WTC11 (cell line): ENCODE data around the gene FHOD3. TPM values are rescaled to one million over a fixed set of nuclear protein-coding genes. Genes with fewer than 3 reads are reported as not detected.
A peak's percentile ranks its signal among the peaks of the same experiment; 100 is the strongest.

ENCODE experiments used
- ATAC-seq: fragments of 200-7000 bp; cut with Tn5 transposase; 2 replicates; pipeline ENCODE4 v1.10.0; 2021; ENCODE audit warnings: mild to moderate bottlenecking, moderate library complexity
- CTCF ChIA-PET: fragments of 300-600 bp; sonication (Branson Sonifier 250); formaldehyde crosslinking; loops from one replicate; lab custom pipeline; 2021; ENCODE audit warnings: antibody characterized with exemption; lab: Charles Lee
- POLR2A ChIA-PET: fragments of 350-600 bp; sonication (Branson Sonifier 250); formaldehyde crosslinking; loops from one replicate; lab custom pipeline; 2021; ENCODE audit warnings: antibody characterized with exemption; lab: Charles Lee
- DNase-seq: peaks from one replicate; pipeline ENCODE4 v3.0.0; 2021; ENCODE audit warnings: low spot score
- H3K27ac Mint-ChIP-seq: 2 replicates; pipeline ENCODE4 v1.8.0; 2021; ENCODE audit warnings: mixed read lengths
- H3K27me3 Mint-ChIP-seq: 2 replicates; pipeline ENCODE4 v1.8.0; 2021; ENCODE audit warnings: low read depth, mild to moderate bottlenecking, moderate library complexity, mixed read lengths
- H3K36me3 Mint-ChIP-seq: 2 replicates; pipeline ENCODE4 v1.8.0; 2021; ENCODE audit warnings: mixed read lengths
- H3K4me1 Mint-ChIP-seq: 2 replicates; pipeline ENCODE4 v1.8.0; 2022; ENCODE audit warnings: mixed read lengths
- H3K4me3 Mint-ChIP-seq: 2 replicates; pipeline ENCODE4 v1.8.0; 2021; ENCODE audit warnings: mild to moderate bottlenecking, moderate library complexity, mixed read lengths
- H3K9me3 Mint-ChIP-seq: 2 replicates; pipeline ENCODE4 v1.8.0; 2021; ENCODE audit warnings: mixed read lengths
- CBFB ChIP-seq: sonication (generic); formaldehyde crosslinking; IDR thresholded peaks from 2 replicates; pipeline ENCODE4 v1.8.1; 2022; ENCODE audit warnings: mild to moderate bottlenecking, low read depth, missing genetic modification reagents
- FOXJ3 ChIP-seq: sonication (generic); formaldehyde crosslinking; IDR thresholded peaks from 2 replicates; pipeline ENCODE4 v1.9.0; 2021; ENCODE audit warnings: missing genetic modification reagents, mild to moderate bottlenecking, borderline replicate concordance
- FOXK1 ChIP-seq: sonication (generic); formaldehyde crosslinking; IDR thresholded peaks from 2 replicates; pipeline ENCODE4 v1.8.0; 2022; ENCODE audit warnings: mild to moderate bottlenecking, moderate library complexity, missing genetic modification reagents
- GABPB1 ChIP-seq: sonication (generic); formaldehyde crosslinking; IDR thresholded peaks from 2 replicates; pipeline ENCODE4 v1.8.1; 2023; ENCODE audit warnings: mild to moderate bottlenecking, missing genetic modification reagents
- GTF2I ChIP-seq: fragments of 250-450 bp; sonication (Bioruptor Pico); conservative IDR thresholded peaks from 2 replicates; pipeline ENCODE4 v1.4.0; 2021; ENCODE audit warnings: mild to moderate bottlenecking
- JAZF1 ChIP-seq: fragments of 250-450 bp; sonication (Bioruptor Pico); IDR thresholded peaks from 2 replicates; pipeline ENCODE4 v1.9.0; 2021; ENCODE audit warnings: moderate library complexity, mild to moderate bottlenecking, inconsistent platforms
- JUN ChIP-seq: sonication (generic); formaldehyde crosslinking; IDR thresholded peaks from 2 replicates; pipeline ENCODE4 v1.8.0; 2023; ENCODE audit warnings: mild to moderate bottlenecking, missing genetic modification reagents
- NFATC4 ChIP-seq: fragments of 250-450 bp; sonication (Bioruptor Pico); IDR thresholded peaks from 2 replicates; pipeline ENCODE4 v1.9.0; 2021; ENCODE audit warnings: mild to moderate bottlenecking
- NFYB ChIP-seq: sonication (generic); formaldehyde crosslinking; conservative IDR thresholded peaks from 2 replicates; pipeline ENCODE4 v1.8.0; 2022; ENCODE audit warnings: low read depth, missing genetic modification reagents
- OVOL2 ChIP-seq: fragments of 250-450 bp; sonication (Bioruptor Pico); IDR thresholded peaks from 2 replicates; pipeline ENCODE4 v1.9.0; 2021; ENCODE audit warnings: mild to moderate bottlenecking, borderline replicate concordance
- PRRX2 ChIP-seq: fragments of 250-450 bp; sonication (Bioruptor Pico); IDR thresholded peaks from 2 replicates; pipeline ENCODE4 v1.8.0; 2021; ENCODE audit warnings: mild to moderate bottlenecking
- ZNF219 ChIP-seq: sonication (generic); formaldehyde crosslinking; IDR thresholded peaks from 2 replicates; pipeline ENCODE4 v1.8.0; 2023; ENCODE audit warnings: missing genetic modification reagents, mild to moderate bottlenecking, borderline replicate concordance
- ZNF416 ChIP-seq: fragments of 250-450 bp; sonication (Bioruptor Pico); IDR thresholded peaks from 2 replicates; pipeline ENCODE4 v1.9.0; 2021; ENCODE audit warnings: mild to moderate bottlenecking, inconsistent platforms
- ZNF423 ChIP-seq: fragments of 250-450 bp; sonication (Bioruptor Pico); IDR thresholded peaks from 2 replicates; pipeline ENCODE4 v2.1.2; 2022; ENCODE audit warnings: mild to moderate bottlenecking, moderate library complexity
- total RNA-seq: library from RNA; stranded (reverse); gene quantifications from 3 replicates; pipeline ENCODE4 v1.2.3, GENCODE V29; 2021
- TF ChIP-seq, protein P1 (sequence below): sonication (generic); formaldehyde crosslinking; IDR thresholded peaks from 2 replicates; pipeline ENCODE4 v1.8.0; 2023; ENCODE audit warnings: mild to moderate bottlenecking, missing genetic modification reagents
- TF ChIP-seq, protein P2 (sequence below): fragments of 250-450 bp; sonication (Bioruptor Pico); conservative IDR thresholded peaks from 2 replicates; pipeline ENCODE4 v1.9.0; 2021; ENCODE audit warnings: mild to moderate bottlenecking
- TF ChIP-seq, protein P3 (sequence below): sonication (generic); formaldehyde crosslinking; IDR thresholded peaks from 2 replicates; pipeline ENCODE4 v1.8.1; 2023; ENCODE audit warnings: mild to moderate bottlenecking, missing genetic modification reagents, moderate library complexity
- TF ChIP-seq, protein P4 (sequence below): sonication (generic); formaldehyde crosslinking; IDR thresholded peaks from 2 replicates; pipeline ENCODE4 v1.8.0; 2023; ENCODE audit warnings: missing genetic modification reagents, mild to moderate bottlenecking, borderline replicate concordance
- TF ChIP-seq, protein P5 (sequence below): fragments of 250-450 bp; sonication (Bioruptor Pico); IDR thresholded peaks from 2 replicates; pipeline ENCODE4 v2.1.2; 2022; ENCODE audit warnings: mild to moderate bottlenecking, moderate library complexity
- TF ChIP-seq, protein P6 (sequence below): sonication (generic); formaldehyde crosslinking; IDR thresholded peaks from 2 replicates; pipeline ENCODE4 v1.8.1; 2023; ENCODE audit warnings: mild to moderate bottlenecking, missing genetic modification reagents, borderline replicate concordance

Gene FHOD3
- total RNA-seq, 1 experiment from 2014 or later, result 3.8 TPM

DNA sequence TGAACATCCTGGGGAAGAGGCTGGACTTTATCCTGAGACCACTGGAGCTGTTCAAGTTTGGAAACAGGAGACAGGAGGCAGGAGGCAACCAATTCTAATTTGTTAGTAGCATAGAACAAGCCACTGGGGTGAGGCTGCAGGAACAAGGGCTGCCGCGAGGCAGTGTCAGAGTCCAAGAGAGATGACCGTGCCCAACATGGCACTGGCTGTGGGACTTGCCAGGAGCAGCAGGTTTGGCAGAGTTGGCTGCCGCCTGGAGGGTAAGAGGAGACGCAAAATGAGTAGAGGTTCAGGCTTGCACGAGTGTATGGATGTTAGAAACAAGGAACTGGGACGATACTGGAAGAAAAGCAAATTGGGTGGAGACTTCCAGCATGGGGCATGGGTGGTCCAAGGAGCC is 362.8 kb downstream of the FHOD3 start (continued):
- TF ChIP-seq, protein P1, sequence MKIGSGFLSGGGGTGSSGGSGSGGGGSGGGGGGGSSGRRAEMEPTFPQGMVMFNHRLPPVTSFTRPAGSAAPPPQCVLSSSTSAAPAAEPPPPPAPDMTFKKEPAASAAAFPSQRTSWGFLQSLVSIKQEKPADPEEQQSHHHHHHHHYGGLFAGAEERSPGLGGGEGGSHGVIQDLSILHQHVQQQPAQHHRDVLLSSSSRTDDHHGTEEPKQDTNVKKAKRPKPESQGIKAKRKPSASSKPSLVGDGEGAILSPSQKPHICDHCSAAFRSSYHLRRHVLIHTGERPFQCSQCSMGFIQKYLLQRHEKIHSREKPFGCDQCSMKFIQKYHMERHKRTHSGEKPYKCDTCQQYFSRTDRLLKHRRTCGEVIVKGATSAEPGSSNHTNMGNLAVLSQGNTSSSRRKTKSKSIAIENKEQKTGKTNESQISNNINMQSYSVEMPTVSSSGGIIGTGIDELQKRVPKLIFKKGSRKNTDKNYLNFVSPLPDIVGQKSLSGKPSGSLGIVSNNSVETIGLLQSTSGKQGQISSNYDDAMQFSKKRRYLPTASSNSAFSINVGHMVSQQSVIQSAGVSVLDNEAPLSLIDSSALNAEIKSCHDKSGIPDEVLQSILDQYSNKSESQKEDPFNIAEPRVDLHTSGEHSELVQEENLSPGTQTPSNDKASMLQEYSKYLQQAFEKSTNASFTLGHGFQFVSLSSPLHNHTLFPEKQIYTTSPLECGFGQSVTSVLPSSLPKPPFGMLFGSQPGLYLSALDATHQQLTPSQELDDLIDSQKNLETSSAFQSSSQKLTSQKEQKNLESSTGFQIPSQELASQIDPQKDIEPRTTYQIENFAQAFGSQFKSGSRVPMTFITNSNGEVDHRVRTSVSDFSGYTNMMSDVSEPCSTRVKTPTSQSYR (CRISPR knock-in tag), result no peak
- TF ChIP-seq FOXK1 (no peak), CBFB (CRISPR knock-in tag) (no peak), ZNF416 (no peak), NFYB (CRISPR knock-in tag) (no peak), ZNF423 (no peak)
- TF ChIP-seq, protein P2, sequence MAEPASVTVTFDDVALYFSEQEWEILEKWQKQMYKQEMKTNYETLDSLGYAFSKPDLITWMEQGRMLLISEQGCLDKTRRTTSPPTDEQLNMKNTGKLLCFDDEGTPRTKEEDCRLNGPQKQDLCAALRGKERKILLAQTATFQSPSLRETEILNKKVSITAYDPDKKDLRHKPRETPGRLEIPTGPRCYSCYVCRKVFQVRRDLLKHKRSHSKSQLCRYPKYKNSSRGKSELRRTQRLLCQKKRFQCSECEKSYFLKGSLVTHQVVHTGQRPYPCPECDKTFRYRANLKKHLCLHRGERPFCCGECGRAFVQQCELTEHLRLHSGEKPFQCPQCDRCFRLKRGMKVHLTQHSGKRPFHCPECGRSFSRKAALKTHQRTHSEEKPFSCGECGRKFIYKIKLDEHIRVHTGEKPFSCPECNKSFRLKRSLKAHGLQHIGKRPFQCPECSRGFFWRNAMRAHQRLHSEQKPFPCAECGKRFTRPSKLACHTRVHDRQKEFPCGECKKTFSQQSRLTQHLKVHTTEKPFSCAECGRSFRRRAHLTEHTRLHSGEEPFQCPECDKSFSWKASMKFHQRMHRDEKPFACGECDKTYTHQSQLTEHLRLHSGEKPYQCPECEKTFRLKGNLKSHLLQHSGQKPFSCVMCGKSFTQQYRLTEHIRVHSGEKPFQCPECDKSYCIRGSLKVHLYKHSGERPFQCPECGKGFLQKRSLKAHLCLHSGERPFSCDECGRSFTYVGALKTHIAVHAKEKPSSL, result no peak
- TF ChIP-seq, protein P3, sequence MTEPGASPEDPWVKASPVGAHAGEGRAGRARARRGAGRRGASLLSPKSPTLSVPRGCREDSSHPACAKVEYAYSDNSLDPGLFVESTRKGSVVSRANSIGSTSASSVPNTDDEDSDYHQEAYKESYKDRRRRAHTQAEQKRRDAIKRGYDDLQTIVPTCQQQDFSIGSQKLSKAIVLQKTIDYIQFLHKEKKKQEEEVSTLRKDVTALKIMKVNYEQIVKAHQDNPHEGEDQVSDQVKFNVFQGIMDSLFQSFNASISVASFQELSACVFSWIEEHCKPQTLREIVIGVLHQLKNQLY (CRISPR knock-in tag), result no peak

DNA sequence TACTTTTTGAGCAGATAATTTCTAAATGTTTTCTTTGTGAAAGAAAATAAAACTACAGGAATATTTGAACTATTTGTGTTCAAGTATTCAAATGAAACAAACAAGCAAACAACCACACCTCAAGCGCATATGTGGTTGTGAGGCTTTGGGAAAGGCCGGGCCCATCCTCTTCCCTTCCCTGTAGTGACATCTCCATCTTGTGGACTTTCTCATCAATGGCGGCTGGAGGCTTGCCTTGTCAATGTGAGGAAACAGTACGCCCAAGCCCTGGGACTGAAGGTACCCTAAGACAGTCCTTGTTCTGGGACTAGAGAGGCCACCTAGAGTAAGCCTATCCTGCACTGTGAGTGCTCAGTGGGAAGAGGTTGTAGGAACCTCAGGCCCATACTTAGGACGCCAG is 364.5 kb downstream of the FHOD3 start:
- ATAC-seq, result peak; percentile 95
- CTCF ChIA-PET, result no interaction called here
- POLR2A ChIA-PET, result no interaction called here
- H3K9me3 Mint-ChIP-seq, result no peaks in the 10 kb centered on the region
- H3K4me1 Mint-ChIP-seq, result no peaks in the 10 kb centered on the region
- peak; percentile 53 for DNase-seq
- H3K27ac Mint-ChIP-seq, result no peak overlapping the region
- H3K36me3 Mint-ChIP-seq, result no peaks in the 10 kb centered on the region
- H3K4me3 Mint-ChIP-seq, result no peak overlapping the region
- TF ChIP-seq JUN (CRISPR knock-in tag) (no peak), GABPB1 (CRISPR knock-in tag) (no peak), NFATC4 (CRISPR knock-in tag) (no peak), ZNF219 (no peak), PRRX2 (CRISPR knock-in tag) (no peak), OVOL2 (CRISPR knock-in tag) (no peak), JAZF1 (no peak), GTF2I (CRISPR knock-in tag) (no peak), FOXJ3 (CRISPR knock-in tag) (no peak), FOXK1 (no peak)
- TF ChIP-seq, protein P4, sequence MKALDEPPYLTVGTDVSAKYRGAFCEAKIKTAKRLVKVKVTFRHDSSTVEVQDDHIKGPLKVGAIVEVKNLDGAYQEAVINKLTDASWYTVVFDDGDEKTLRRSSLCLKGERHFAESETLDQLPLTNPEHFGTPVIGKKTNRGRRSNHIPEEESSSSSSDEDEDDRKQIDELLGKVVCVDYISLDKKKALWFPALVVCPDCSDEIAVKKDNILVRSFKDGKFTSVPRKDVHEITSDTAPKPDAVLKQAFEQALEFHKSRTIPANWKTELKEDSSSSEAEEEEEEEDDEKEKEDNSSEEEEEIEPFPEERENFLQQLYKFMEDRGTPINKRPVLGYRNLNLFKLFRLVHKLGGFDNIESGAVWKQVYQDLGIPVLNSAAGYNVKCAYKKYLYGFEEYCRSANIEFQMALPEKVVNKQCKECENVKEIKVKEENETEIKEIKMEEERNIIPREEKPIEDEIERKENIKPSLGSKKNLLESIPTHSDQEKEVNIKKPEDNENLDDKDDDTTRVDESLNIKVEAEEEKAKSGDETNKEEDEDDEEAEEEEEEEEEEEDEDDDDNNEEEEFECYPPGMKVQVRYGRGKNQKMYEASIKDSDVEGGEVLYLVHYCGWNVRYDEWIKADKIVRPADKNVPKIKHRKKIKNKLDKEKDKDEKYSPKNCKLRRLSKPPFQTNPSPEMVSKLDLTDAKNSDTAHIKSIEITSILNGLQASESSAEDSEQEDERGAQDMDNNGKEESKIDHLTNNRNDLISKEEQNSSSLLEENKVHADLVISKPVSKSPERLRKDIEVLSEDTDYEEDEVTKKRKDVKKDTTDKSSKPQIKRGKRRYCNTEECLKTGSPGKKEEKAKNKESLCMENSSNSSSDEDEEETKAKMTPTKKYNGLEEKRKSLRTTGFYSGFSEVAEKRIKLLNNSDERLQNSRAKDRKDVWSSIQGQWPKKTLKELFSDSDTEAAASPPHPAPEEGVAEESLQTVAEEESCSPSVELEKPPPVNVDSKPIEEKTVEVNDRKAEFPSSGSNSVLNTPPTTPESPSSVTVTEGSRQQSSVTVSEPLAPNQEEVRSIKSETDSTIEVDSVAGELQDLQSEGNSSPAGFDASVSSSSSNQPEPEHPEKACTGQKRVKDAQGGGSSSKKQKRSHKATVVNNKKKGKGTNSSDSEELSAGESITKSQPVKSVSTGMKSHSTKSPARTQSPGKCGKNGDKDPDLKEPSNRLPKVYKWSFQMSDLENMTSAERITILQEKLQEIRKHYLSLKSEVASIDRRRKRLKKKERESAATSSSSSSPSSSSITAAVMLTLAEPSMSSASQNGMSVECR, result no peak
- TF ChIP-seq, protein P5, sequence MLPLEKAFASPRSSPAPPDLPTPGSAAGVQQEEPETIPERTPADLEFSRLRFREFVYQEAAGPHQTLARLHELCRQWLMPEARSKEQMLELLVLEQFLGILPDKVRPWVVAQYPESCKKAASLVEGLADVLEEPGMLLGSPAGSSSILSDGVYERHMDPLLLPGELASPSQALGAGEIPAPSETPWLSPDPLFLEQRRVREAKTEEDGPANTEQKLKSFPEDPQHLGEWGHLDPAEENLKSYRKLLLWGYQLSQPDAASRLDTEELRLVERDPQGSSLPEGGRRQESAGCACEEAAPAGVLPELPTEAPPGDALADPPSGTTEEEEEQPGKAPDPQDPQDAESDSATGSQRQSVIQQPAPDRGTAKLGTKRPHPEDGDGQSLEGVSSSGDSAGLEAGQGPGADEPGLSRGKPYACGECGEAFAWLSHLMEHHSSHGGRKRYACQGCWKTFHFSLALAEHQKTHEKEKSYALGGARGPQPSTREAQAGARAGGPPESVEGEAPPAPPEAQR (CRISPR knock-in tag), result no peak
- TF ChIP-seq, protein P6, sequence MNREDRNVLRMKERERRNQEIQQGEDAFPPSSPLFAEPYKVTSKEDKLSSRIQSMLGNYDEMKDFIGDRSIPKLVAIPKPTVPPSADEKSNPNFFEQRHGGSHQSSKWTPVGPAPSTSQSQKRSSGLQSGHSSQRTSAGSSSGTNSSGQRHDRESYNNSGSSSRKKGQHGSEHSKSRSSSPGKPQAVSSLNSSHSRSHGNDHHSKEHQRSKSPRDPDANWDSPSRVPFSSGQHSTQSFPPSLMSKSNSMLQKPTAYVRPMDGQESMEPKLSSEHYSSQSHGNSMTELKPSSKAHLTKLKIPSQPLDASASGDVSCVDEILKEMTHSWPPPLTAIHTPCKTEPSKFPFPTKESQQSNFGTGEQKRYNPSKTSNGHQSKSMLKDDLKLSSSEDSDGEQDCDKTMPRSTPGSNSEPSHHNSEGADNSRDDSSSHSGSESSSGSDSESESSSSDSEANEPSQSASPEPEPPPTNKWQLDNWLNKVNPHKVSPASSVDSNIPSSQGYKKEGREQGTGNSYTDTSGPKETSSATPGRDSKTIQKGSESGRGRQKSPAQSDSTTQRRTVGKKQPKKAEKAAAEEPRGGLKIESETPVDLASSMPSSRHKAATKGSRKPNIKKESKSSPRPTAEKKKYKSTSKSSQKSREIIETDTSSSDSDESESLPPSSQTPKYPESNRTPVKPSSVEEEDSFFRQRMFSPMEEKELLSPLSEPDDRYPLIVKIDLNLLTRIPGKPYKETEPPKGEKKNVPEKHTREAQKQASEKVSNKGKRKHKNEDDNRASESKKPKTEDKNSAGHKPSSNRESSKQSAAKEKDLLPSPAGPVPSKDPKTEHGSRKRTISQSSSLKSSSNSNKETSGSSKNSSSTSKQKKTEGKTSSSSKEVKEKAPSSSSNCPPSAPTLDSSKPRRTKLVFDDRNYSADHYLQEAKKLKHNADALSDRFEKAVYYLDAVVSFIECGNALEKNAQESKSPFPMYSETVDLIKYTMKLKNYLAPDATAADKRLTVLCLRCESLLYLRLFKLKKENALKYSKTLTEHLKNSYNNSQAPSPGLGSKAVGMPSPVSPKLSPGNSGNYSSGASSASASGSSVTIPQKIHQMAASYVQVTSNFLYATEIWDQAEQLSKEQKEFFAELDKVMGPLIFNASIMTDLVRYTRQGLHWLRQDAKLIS (CRISPR knock-in tag), result no peak
- no peaks in the 10 kb centered on the region for H3K27me3 Mint-ChIP-seq
